GM18858 (cell line): ENCODE data around the gene SLC35C1.

Experiments used
- ATAC-seq: cut with Tn5 transposase; IDR thresholded peaks from one replicate; pipeline ENCODE4 v1.9.1; 2021; ENCODE audit not compliant: unreplicated experiment

The SLC35C1 gene

GRCh38 chr11:45844822-45845578 lies 40.1 kb downstream of the SLC35C1 start:
- ATAC-seq, result no peak

- ATAC-seq, result no peak
These were observed 41.3 kb downstream of the SLC35C1 start for GRCh38 chr11:45846174-45846675.

GRCh38 chr11:45846974-45847910 lies 42.3 kb downstream of the SLC35C1 start, which contains the start of gene CRY2:
TSS of gene CRY2 (plus strand) at chr11:45847475. CDS start at chr11:45847491, 16 bp downstream.
- ATAC-seq, result peak; percentile 79

- no peak for ATAC-seq
These were observed 43.0 kb downstream of the SLC35C1 start for GRCh38 chr11:45847911-45848316.

GRCh38 chr11:45848654-45849081 lies 43.7 kb downstream of the SLC35C1 start:
- ATAC-seq, result no peak

GRCh38 chr11:45850446-45850845 lies 45.5 kb downstream of the SLC35C1 start:
- ATAC-seq, result no peak

GRCh38 chr11:45851228-45851627 lies 46.3 kb downstream of the SLC35C1 start:
- ATAC-seq, result no peak

- ATAC-seq, result no peak
These were observed 47.2 kb downstream of the SLC35C1 start for GRCh38 chr11:45852018-45852711.

GRCh38 chr11:45852712-45853101 lies 47.8 kb downstream of the SLC35C1 start:
- ATAC-seq, result peak; percentile 56

- ATAC-seq, result no peak
These were observed 48.6 kb downstream of the SLC35C1 start for GRCh38 chr11:45853332-45854219.

- no peak for ATAC-seq
These were observed 50.4 kb downstream of the SLC35C1 start for GRCh38 chr11:45855308-45855707.

GRCh38 chr11:45856044-45856468 lies 51.1 kb downstream of the SLC35C1 start:
- ATAC-seq, result no peak

GRCh38 chr11:45857961-45858474 lies 53.1 kb downstream of the SLC35C1 start:
- ATAC-seq, result no peak

- no peak for ATAC-seq
These were observed 53.9 kb downstream of the SLC35C1 start for GRCh38 chr11:45858751-45859398.

- no peak for ATAC-seq
These were observed 54.8 kb downstream of the SLC35C1 start for GRCh38 chr11:45859661-45860140.

- no peak for ATAC-seq
These were observed 55.4 kb downstream of the SLC35C1 start for GRCh38 chr11:45860348-45860747.

GRCh38 chr11:45860764-45861510 lies 56.0 kb downstream of the SLC35C1 start:
- ATAC-seq, result no peak
